H9 (cell line): ENCODE data around the gene KIF2C. TPM values are rescaled to one million over a fixed set of nuclear protein-coding genes. Genes with fewer than 3 reads are reported as not detected.

Experiments used
- DNase-seq: peaks from one replicate; pipeline ENCODE4 v3.0.0-alpha.2; 2017
- H2AFZ ChIP-seq: one replicate; pipeline ENCODE4 v1.6.1; 2013; ENCODE audit warnings: mild to moderate bottlenecking, low read length, control low read depth, moderate library complexity
- H2AK5ac ChIP-seq: 2 replicates; pipeline ENCODE4 v1.6.1; 2013; ENCODE audit warnings: low read length, control low read depth, mixed read lengths; ENCODE audit not compliant: insufficient read length
- H2BK120ac ChIP-seq: one replicate; pipeline ENCODE4 v1.6.1; 2013; ENCODE audit warnings: low read depth, mild to moderate bottlenecking, low read length, control low read depth, inconsistent platforms; ENCODE audit not compliant: poor library complexity, severe bottlenecking
- H2BK12ac ChIP-seq: 2 replicates; pipeline ENCODE4 v1.6.1; 2013; ENCODE audit warnings: low read length, control low read depth, mixed read lengths, low read depth; ENCODE audit not compliant: insufficient read length
- H2BK15ac ChIP-seq: 2 replicates; pipeline ENCODE4 v1.6.1; 2013; ENCODE audit warnings: low read depth, low read length, control low read depth
- H2BK20ac ChIP-seq: one replicate; pipeline ENCODE4 v1.6.1; 2013; ENCODE audit warnings: low read depth, mild to moderate bottlenecking, low read length, control low read depth, inconsistent platforms; ENCODE audit not compliant: poor library complexity, severe bottlenecking
- H2BK5ac ChIP-seq: 2 replicates; pipeline ENCODE4 v1.6.1; 2013; ENCODE audit warnings: low read length, control low read depth, mixed read lengths; ENCODE audit not compliant: insufficient read length
- H3K14ac ChIP-seq: 2 replicates; pipeline ENCODE4 v1.6.1; 2013; ENCODE audit warnings: low read length, control low read depth; ENCODE audit not compliant: insufficient read depth
- H3K18ac ChIP-seq: 2 replicates; pipeline ENCODE4 v1.6.1; 2013; ENCODE audit warnings: low read depth, mild to moderate bottlenecking, mixed read lengths, low read length, control low read depth; ENCODE audit not compliant: insufficient read length
- H3K23ac ChIP-seq: 2 replicates; pipeline ENCODE4 v1.6.1; 2013; ENCODE audit warnings: low read length, control low read depth, mixed read lengths, low read depth; ENCODE audit not compliant: insufficient read length
- H3K23me2 ChIP-seq: 2 replicates; pipeline ENCODE4 v1.6.1; 2013; ENCODE audit warnings: low read depth, mild to moderate bottlenecking, mixed read lengths, low read length, control low read depth; ENCODE audit not compliant: insufficient read length, poor library complexity, severe bottlenecking
- H3K27ac ChIP-seq: 2 replicates; pipeline ENCODE4 v1.5.1; 2013; ENCODE audit warnings: low read length, control low read depth, mixed read lengths, low read depth; ENCODE audit not compliant: insufficient read length
- H3K27me3 ChIP-seq: 2 replicates; pipeline ENCODE4 v1.6.1; 2013; ENCODE audit warnings: low read length, control low read depth, inconsistent platforms; ENCODE audit not compliant: insufficient read depth
- H3K4ac ChIP-seq: 2 replicates; pipeline ENCODE4 v1.6.1; 2013; ENCODE audit warnings: low read depth, mild to moderate bottlenecking, control low read depth, inconsistent platforms, low read length, moderate library complexity
- H3K4me1 ChIP-seq: 2 replicates; pipeline ENCODE4 v1.6.1; 2013; ENCODE audit warnings: low read length, control low read depth, inconsistent platforms; ENCODE audit not compliant: insufficient read depth
- H3K4me2 ChIP-seq: 2 replicates; pipeline ENCODE4 v1.6.1; 2013; ENCODE audit warnings: low read length, control low read depth, mixed read lengths; ENCODE audit not compliant: insufficient read length, insufficient read depth
- H3K56ac ChIP-seq: 2 replicates; pipeline ENCODE4 v1.6.1; 2013; ENCODE audit warnings: low read depth, mild to moderate bottlenecking, mixed read lengths, low read length, control low read depth; ENCODE audit not compliant: insufficient read length
- H3K79me1 ChIP-seq: 2 replicates; pipeline ENCODE4 v1.6.1; 2013; ENCODE audit warnings: low read depth, mild to moderate bottlenecking, moderate library complexity, low read length, control low read depth, inconsistent platforms; ENCODE audit not compliant: insufficient read depth, poor library complexity, severe bottlenecking
- H3K79me2 ChIP-seq: 2 replicates; pipeline ENCODE4 v1.6.1; 2013; ENCODE audit warnings: low read length, control low read depth, inconsistent platforms; ENCODE audit not compliant: insufficient read depth
- H3K9ac ChIP-seq: 2 replicates; pipeline ENCODE4 v1.6.1; 2013; ENCODE audit warnings: low read length, control low read depth, mixed read lengths; ENCODE audit not compliant: insufficient read length; ENCODE audit errors: extremely low read depth
- H3K9me3 ChIP-seq: one replicate; pipeline ENCODE4 v1.6.1; 2013; ENCODE audit warnings: low read depth, low read length, inconsistent platforms; ENCODE audit not compliant: control insufficient read depth
- H3T11ph ChIP-seq: one replicate; pipeline ENCODE4 v1.6.1; 2013; ENCODE audit warnings: mild to moderate bottlenecking, low read length, control low read depth, inconsistent platforms
- H4K20me1 ChIP-seq: one replicate; pipeline ENCODE4 v1.6.1; 2013; ENCODE audit not compliant: control insufficient read depth, insufficient read length, insufficient read depth
- H4K5ac ChIP-seq: 2 replicates; pipeline ENCODE4 v1.6.1; 2013; ENCODE audit warnings: low read depth, mild to moderate bottlenecking, mixed read lengths, low read length, control low read depth; ENCODE audit not compliant: insufficient read length
- H4K8ac ChIP-seq: replicated peaks from 2 replicates; pipeline ENCODE4 v1.6.1; 2013; ENCODE audit warnings: low read length, control low read depth, mixed read lengths, low read depth; ENCODE audit not compliant: insufficient read length
- H4K91ac ChIP-seq: 2 replicates; pipeline ENCODE4 v1.6.1; 2013; ENCODE audit warnings: low read depth, mild to moderate bottlenecking, moderate library complexity, mixed read lengths, low read length, control low read depth; ENCODE audit not compliant: insufficient read length
- H3K27ac Mint-ChIP-seq, 3 experiments: 2 replicates in 2 of 3; 3 replicates in 1 of 3; pipeline ENCODE4 v1.8.0; 2020 to 2021; ENCODE audit warnings: mixed read lengths in 3 of 3, mild to moderate bottlenecking in 1 of 3, moderate library complexity in 1 of 3
- H3K27me3 Mint-ChIP-seq: 2 replicates; pipeline ENCODE4 v1.8.0; 2021; ENCODE audit warnings: low read depth, mild to moderate bottlenecking, moderate library complexity, mixed read lengths
- H3K36me3 Mint-ChIP-seq, 3 experiments: 2 replicates in 2 of 3; 3 replicates in 1 of 3; pipeline ENCODE4 v1.8.0; 2020 to 2021; ENCODE audit warnings: low read depth in 3 of 3, mixed read lengths in 3 of 3; ENCODE audit not compliant: insufficient read depth in 1 of 3
- H3K4me1 Mint-ChIP-seq, 2 experiments: 2 replicates each; pipeline ENCODE4 v1.8.0; 2020; ENCODE audit warnings: mixed read lengths in 2 of 2
- H3K4me3 Mint-ChIP-seq, 2 experiments: 2 replicates in 1 of 2; 3 replicates in 1 of 2; pipeline ENCODE4 v1.8.0; 2020 to 2021; ENCODE audit warnings: mild to moderate bottlenecking in 2 of 2, mixed read lengths in 2 of 2, moderate library complexity in 1 of 2
- H3K9me3 Mint-ChIP-seq, 2 experiments: 2 replicates in 1 of 2; 3 replicates in 1 of 2; pipeline ENCODE4 v1.8.0; 2020; ENCODE audit warnings: mild to moderate bottlenecking in 2 of 2, mixed read lengths in 2 of 2, moderate library complexity in 1 of 2
- CTCF ChIP-seq: fragments of 200-600 bp; sonication (generic); conservative IDR thresholded peaks from 3 replicates; pipeline ENCODE4 v1.8.0; 2021; ENCODE audit warnings: antibody characterized with exemption, mild to moderate bottlenecking
- WGBS: extraction: QIAGEN DNeasy Blood & Tissue Kit; methylation state at CpG from one replicate; pipeline ENCODE4 v1.1.7; 2013; ENCODE audit warnings: missing lambda C conversion rate, low lambda C conversion rate, mixed read lengths; ENCODE audit not compliant: insufficient read length; ENCODE audit errors: extremely low coverage; 5-methylcytosine and 5-hydroxymethylcytosine counted together
- total RNA-seq: library from RNA; stranded (reverse); gene quantifications from 2 replicates; pipeline ENCODE4 v1.2.1, GENCODE V29; 2021

The KIF2C gene
- total RNA-seq, 1 experiment from 2014 or later = 73.1 TPM

GRCh38 chr1:44730741-44731512 lies 8.7 kb upstream of the KIF2C start, which contains the start of gene RNU5D-1:
Gene RNU5D-1, minus strand, starts transcription at chr1:44731170.
- Mint-ChIP-seq H3K4me3 (peak within 1 kb of the TSS; percentile 33 to 46; a peak in 4 of 5 replicates), H3K9me3 (peaks cover 0 to 4% of the 10 kb centered on the region in 2 experiments; a peak in 2 of 5 replicates), H3K4me1 (peaks cover 15 to 22% of the 10 kb centered on the region in 2 experiments), H3K36me3 (no peaks in the 10 kb centered on the region), H3K27ac (peak within 1 kb of the TSS; percentile 100), H3K27me3 (peaks cover 1% of the 10 kb centered on the region)
- H3K4me1 ChIP-seq = no peaks in the 10 kb centered on the region
- H3K4me2 ChIP-seq = peak within 1 kb of the TSS; percentile 28
- peak; percentile 89 for DNase-seq
- H2AK5ac ChIP-seq = no peak within 1 kb of the TSS
- no peak within 1 kb of the TSS for H4K8ac ChIP-seq
- H3K9ac ChIP-seq = peak within 1 kb of the TSS; percentile 70
- no peaks in the 10 kb centered on the region for H3K79me1 ChIP-seq
- peak within 1 kb of the TSS; percentile 84 for H2BK20ac ChIP-seq
- TF ChIP-seq CTCF = peak; percentile 91
- peak within 1 kb of the TSS; percentile 84 for H2BK120ac ChIP-seq
- H3K27me3 ChIP-seq = no peaks in the 10 kb centered on the region
- peak within 1 kb of the TSS; percentile 72 for H2AFZ ChIP-seq
- H4K91ac ChIP-seq = no peak within 1 kb of the TSS
- peak within 1 kb of the TSS; percentile 87; the same call in 1 of the 2 replicates for H3K14ac ChIP-seq
- H3K23ac ChIP-seq = no peak within 1 kb of the TSS
- H3T11ph ChIP-seq = peak within 1 kb of the TSS; percentile 97
- no peak within 1 kb of the TSS for H4K5ac ChIP-seq
- peak within 1 kb of the TSS; percentile 99 for H3K27ac ChIP-seq
- H2BK5ac ChIP-seq = peak within 1 kb of the TSS; percentile 96
- no CpG with 5 or more reads among the region's 19 CpGs for WGBS
- peaks cover 2% of the 10 kb centered on the region for H3K23me2 ChIP-seq
- H3K79me2 ChIP-seq = no peaks in the 10 kb centered on the region
- peak within 1 kb of the TSS; percentile 50 for H2BK12ac ChIP-seq
- H3K18ac ChIP-seq = peak within 1 kb of the TSS; percentile 91
- H3K4ac ChIP-seq = no peak within 1 kb of the TSS; the same call in 1 of the 2 replicates
- no peaks in the 10 kb centered on the region for H4K20me1 ChIP-seq
- H3K56ac ChIP-seq = no peak within 1 kb of the TSS
- H3K9me3 ChIP-seq = no peaks in the 10 kb centered on the region
- H2BK15ac ChIP-seq = no peak within 1 kb of the TSS
